ENCODE measurements around the gene SETD2. TPM values are rescaled to one million over a fixed set of nuclear protein-coding genes. Genes with fewer than 3 reads are reported as not detected.

The SETD2 gene
- total RNA-seq, 1 experiment from 2014 or later, result 38.0 TPM

DNA sequence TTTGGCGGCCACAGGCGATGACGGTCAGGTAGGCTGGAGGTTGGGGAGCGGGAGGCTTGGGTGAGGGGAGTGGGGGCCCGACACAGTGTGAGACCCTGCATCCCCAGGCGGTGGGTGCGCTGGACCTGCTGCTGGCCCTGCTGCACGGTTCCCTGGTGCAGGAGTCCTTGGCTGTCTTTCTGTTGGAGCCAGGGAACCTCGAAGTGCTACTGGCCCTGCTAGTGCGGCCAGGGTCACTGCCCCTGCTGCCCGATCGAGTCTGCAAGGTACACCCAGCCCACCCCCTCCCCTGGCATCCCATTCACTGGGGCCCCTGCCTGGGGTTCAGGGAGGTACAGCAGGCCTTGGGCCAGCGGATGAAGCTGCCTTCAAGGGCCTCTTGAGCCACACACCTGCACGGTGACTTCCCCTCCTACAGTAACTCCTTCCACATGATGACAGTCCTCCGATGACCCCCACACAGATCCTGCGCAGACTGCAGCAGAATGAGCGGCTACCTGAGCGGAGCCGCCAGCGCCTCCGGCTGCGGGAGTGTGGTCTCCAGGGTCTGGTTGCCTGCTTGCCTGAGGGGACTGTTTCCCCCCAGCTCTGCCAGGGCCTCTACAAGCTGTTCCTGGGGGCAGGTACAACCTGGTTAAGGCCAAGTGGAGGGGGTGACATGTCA, 164.9 kb downstream of the SETD2 start:
- TF ChIP-seq, protein P1, sequence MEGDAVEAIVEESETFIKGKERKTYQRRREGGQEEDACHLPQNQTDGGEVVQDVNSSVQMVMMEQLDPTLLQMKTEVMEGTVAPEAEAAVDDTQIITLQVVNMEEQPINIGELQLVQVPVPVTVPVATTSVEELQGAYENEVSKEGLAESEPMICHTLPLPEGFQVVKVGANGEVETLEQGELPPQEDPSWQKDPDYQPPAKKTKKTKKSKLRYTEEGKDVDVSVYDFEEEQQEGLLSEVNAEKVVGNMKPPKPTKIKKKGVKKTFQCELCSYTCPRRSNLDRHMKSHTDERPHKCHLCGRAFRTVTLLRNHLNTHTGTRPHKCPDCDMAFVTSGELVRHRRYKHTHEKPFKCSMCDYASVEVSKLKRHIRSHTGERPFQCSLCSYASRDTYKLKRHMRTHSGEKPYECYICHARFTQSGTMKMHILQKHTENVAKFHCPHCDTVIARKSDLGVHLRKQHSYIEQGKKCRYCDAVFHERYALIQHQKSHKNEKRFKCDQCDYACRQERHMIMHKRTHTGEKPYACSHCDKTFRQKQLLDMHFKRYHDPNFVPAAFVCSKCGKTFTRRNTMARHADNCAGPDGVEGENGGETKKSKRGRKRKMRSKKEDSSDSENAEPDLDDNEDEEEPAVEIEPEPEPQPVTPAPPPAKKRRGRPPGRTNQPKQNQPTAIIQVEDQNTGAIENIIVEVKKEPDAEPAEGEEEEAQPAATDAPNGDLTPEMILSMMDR (IDR thresholded peaks at IDR 0.05; ENCODE audit: unreplicated experiment), result no peak
- H3K36me3 Mint-ChIP-seq (ENCODE audit: insufficient read depth, unreplicated experiment), result peaks cover 15% of the 10 kb centered on the region
- POLR2A ChIA-PET, result no interaction called here
- intact Hi-C loops (cut with micrococcal nuclease), result loop anchor here (1.0 to 2.0 kb wide), 2 partner anchors 86 to 294 kb away; no protein-coding TSS in a partner anchor
- no peak overlapping the region for H3K4me3 Mint-ChIP-seq (ENCODE audit: unreplicated experiment)
- BruUV-seq (replicated peaks), result no TSS peak
- no peaks in the 10 kb centered on the region for H3K9me3 Mint-ChIP-seq (ENCODE audit: unreplicated experiment)
- DNase-seq (ENCODE audit: unreplicated experiment), result no peak
- CTCF ChIA-PET, result interaction anchor here (0.5 to 2.1 kb wide), 16 partner anchors 8 to 504 kb away, joined by 3 to 10 read pairs (median 3); no protein-coding TSS in a partner anchor
- H3K27ac Mint-ChIP-seq (ENCODE audit: low read depth, unreplicated experiment), result no peak overlapping the region
- H3K27me3 Mint-ChIP-seq (ENCODE audit: insufficient read depth, unreplicated experiment), result no peaks in the 10 kb centered on the region
- peaks cover 5% of the 10 kb centered on the region for H3K4me1 Mint-ChIP-seq (ENCODE audit: insufficient read depth, unreplicated experiment)

DNA sequence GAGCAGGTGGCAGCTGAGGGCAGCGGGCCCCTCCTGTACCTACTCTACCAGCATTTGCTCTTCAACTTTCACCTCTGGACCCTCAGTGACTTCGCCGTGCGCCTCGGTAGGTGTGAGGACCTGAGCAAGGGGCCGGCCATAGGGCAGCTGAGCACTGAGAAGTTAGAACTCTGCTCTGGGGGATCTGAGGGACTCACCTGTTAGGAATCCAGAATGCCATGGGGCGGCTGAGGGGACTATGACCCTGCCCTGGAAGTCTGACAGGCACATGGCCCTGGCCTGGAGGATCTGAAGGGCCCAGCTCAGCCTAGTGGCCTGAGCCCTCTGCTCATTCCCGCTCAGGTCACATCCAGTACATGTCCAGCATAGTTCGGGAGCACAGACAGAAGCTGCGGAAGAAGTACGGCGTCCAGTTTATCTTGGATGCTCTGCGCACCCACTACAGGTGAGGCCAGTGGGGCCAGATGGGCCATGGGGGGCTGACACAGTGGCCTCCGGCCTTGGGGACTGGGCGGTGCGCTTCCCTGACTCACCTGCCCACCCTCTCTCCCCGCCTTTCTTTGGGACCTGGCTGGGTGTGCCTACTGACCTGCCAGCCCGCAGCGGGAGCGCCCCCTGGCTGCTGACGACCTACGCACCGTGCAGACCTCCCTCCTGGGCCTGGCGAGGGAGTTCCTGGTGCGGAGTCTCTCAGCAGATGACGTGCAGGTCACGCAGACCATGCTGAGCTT, 165.6 kb downstream of the SETD2 start:
- H3K27me3 Mint-ChIP-seq (ENCODE audit: insufficient read depth, unreplicated experiment), result no peaks in the 10 kb centered on the region
- BruUV-seq (replicated peaks), result no TSS peak
- peaks cover 5% of the 10 kb centered on the region for H3K4me1 Mint-ChIP-seq (ENCODE audit: insufficient read depth, unreplicated experiment)
- ChIA-PET CTCF (interaction anchor here (0.6 to 2.1 kb wide), 19 partner anchors 8 to 505 kb away, joined by 3 to 10 read pairs (median 3); no protein-coding TSS in a partner anchor), POLR2A (no interaction called here)
- intact Hi-C loops (cut with micrococcal nuclease), result loop anchor here (1.0 to 2.0 kb wide), 2 partner anchors 85 to 293 kb away; no protein-coding TSS in a partner anchor
- H3K4me3 Mint-ChIP-seq (ENCODE audit: unreplicated experiment), result no peak overlapping the region
- no peaks in the 10 kb centered on the region for H3K9me3 Mint-ChIP-seq (ENCODE audit: unreplicated experiment)
- TF ChIP-seq, protein P1 (IDR thresholded peaks at IDR 0.05; ENCODE audit: unreplicated experiment), result peak; percentile 80
- H3K36me3 Mint-ChIP-seq (ENCODE audit: insufficient read depth, unreplicated experiment), result peaks cover 8% of the 10 kb centered on the region
- H3K27ac Mint-ChIP-seq (ENCODE audit: low read depth, unreplicated experiment), result no peak overlapping the region
- DNase-seq (ENCODE audit: unreplicated experiment), result peak; percentile 69

DNA sequence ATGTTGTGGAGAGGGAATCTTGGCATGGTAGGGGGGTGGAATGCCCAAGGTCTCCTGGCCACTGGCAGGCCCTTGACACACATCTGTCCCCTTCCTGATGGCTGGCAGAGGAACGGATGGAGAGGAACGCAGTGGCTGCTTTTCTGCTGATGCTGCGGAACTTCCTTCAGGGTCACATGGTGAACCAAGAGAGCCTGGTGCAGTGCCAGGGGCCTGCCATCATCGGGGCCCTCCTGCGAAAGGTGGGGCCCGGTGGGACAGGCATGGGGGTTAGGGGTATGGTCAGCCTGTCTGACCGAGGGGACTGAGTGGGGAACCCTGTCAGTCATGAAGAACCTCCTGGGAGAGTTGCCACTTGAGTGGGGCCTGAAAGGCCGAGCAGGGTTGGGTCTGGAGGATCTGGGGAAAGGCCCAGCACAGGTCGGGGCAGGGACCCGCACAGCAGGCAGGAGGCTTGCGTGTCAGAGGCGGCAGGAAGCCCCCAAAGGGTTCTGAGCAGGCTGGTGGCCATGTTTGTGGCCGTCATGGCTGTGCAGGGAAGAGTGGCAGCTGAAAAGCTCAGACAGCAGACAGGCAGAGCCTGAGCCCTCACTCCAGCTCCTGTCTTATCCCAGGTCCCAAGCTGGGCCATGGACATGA, 166.3 kb downstream of the SETD2 start:
- Mint-ChIP-seq H3K4me3 (ENCODE audit: unreplicated experiment) (no peak overlapping the region), H3K4me1 (ENCODE audit: insufficient read depth, unreplicated experiment) (peaks cover 5% of the 10 kb centered on the region), H3K9me3 (ENCODE audit: unreplicated experiment) (no peaks in the 10 kb centered on the region), H3K36me3 (ENCODE audit: insufficient read depth, unreplicated experiment) (peaks cover 6% of the 10 kb centered on the region), H3K27me3 (ENCODE audit: insufficient read depth, unreplicated experiment) (no peaks in the 10 kb centered on the region), H3K27ac (ENCODE audit: low read depth, unreplicated experiment) (no peak overlapping the region)
- TF ChIP-seq, protein P1 (IDR thresholded peaks at IDR 0.05; ENCODE audit: unreplicated experiment), result no peak
- intact Hi-C loops (cut with micrococcal nuclease), result loop anchor here (1.0 to 2.0 kb wide), 2 partner anchors 85 to 292 kb away; no protein-coding TSS in a partner anchor
- POLR2A ChIA-PET, result no interaction called here
- no TSS peak for BruUV-seq (replicated peaks)
- no peak for DNase-seq (ENCODE audit: unreplicated experiment)
- CTCF ChIA-PET, result interaction anchor here (0.7 to 2.1 kb wide), 14 partner anchors 9 to 331 kb away, joined by 3 to 10 read pairs (median 3); no protein-coding TSS in a partner anchor
